Panc1 (cell line): ENCODE data around the gene ATM. TPM values are rescaled to one million over a fixed set of nuclear protein-coding genes. Genes with fewer than 3 reads are reported as not detected.

Experiments used
- ATAC-seq: fragments of 200-7000 bp; cut with Tn5 transposase; 2 replicates; pipeline ENCODE4 v1.9.1; 2020; ENCODE audit warnings: mild to moderate bottlenecking, moderate library complexity
- BruUV-seq: library from RNA; stranded (reverse); fragments of 400-500 nt; replicated peaks from 2 replicates; lab custom pipeline; 2021; lab: Mats Ljungman, UMichigan
- CTCF ChIA-PET: fragments of 300-600 bp; sonication (Branson Sonifier 250); formaldehyde crosslinking; loops from one replicate; lab custom pipeline; 2022; ENCODE audit warnings: antibody characterized with exemption; lab: Charles Lee
- POLR2A ChIA-PET: fragments of 300-600 bp; sonication (Branson Sonifier 250); formaldehyde crosslinking; loops from one replicate; lab custom pipeline; 2022; ENCODE audit warnings: antibody characterized with exemption; lab: Charles Lee
- DNase-seq: peaks from one replicate; pipeline ENCODE4 v3.0.0-alpha.2; 2010; ENCODE audit warnings: low read depth, low spot score
- H3K27ac ChIP-seq: 2 replicates; pipeline ENCODE4 v1.5.1; 2011; ENCODE audit warnings: mild to moderate bottlenecking, low read length, inconsistent platforms
- H3K27me3 ChIP-seq: fragments of 200-500 bp; sonication (Bioruptor generic); 2 replicates; pipeline ENCODE4 v1.6.0; 2014; ENCODE audit warnings: low read length, inconsistent platforms; ENCODE audit not compliant: control insufficient read depth, insufficient read depth
- H3K36me3 ChIP-seq: fragments of 200-500 bp; sonication (Bioruptor generic); 2 replicates; pipeline ENCODE4 v1.5.1; 2014; ENCODE audit warnings: inconsistent platforms, mild to moderate bottlenecking, low read length, moderate library complexity; ENCODE audit not compliant: control insufficient read depth, insufficient read depth
- H3K4me1 ChIP-seq: 2 replicates; pipeline ENCODE4 v1.5.1; 2011; ENCODE audit warnings: inconsistent platforms, mild to moderate bottlenecking, low read length, moderate library complexity; ENCODE audit not compliant: control insufficient read depth, insufficient read depth
- H3K4me3 ChIP-seq, 2 experiments: 2 replicates each; pipeline ENCODE4 v1.5.1; 2011 to 2012; ENCODE audit warnings: low read depth in 2 of 2, low read length in 2 of 2, mild to moderate bottlenecking in 2 of 2, inconsistent platforms in 1 of 2, moderate library complexity in 1 of 2
- H3K9me3 ChIP-seq: fragments of 200-500 bp; sonication (Bioruptor generic); 2 replicates; pipeline ENCODE4 v1.5.1; 2014; ENCODE audit warnings: low read depth, mild to moderate bottlenecking, inconsistent platforms, low read length, moderate library complexity; ENCODE audit not compliant: control insufficient read depth, insufficient read depth
- POLR2AphosphoS5 ChIP-seq: IDR thresholded peaks from 2 replicates; pipeline ENCODE4 v1.6.1; 2012; ENCODE audit warnings: mild to moderate bottlenecking, low read depth, low read length, moderate library complexity
- SIN3A ChIP-seq: IDR thresholded peaks from 2 replicates; pipeline ENCODE4 v1.6.1; 2012; ENCODE audit warnings: low read depth, mild to moderate bottlenecking, low read length, moderate library complexity, borderline replicate concordance; ENCODE audit not compliant: insufficient read depth
- TCF7L2 ChIP-seq: IDR thresholded peaks from 2 replicates; pipeline ENCODE4 v1.6.1; 2011; ENCODE audit warnings: mild to moderate bottlenecking, low read depth, low read length, inconsistent platforms
- in situ Hi-C: cut with HindIII; loops from 2 replicates; pipeline ENCODE4 v1.10.0; 2016; ENCODE audit warnings: low sequenced_read_pairs, low pct_unique_long_range_greater_than_20kb
- intact Hi-C: fragments of 100-400 bp; cut with micrococcal nuclease; formaldehyde crosslinking; loops from one replicate; pipeline ENCODE4 v1.10.0; 2022; ENCODE audit not compliant: unreplicated experiment
- total RNA-seq: library from RNA; stranded (reverse); gene quantifications from one replicate; pipeline ENCODE4 v1.2.1, GENCODE V29; 2021; ENCODE audit not compliant: unreplicated experiment
- TF ChIP-seq, protein P1 (sequence below): fragments of 450-650 bp; IDR thresholded peaks from 2 replicates; pipeline ENCODE4 v1.5.1; 2017; ENCODE audit warnings: mild to moderate bottlenecking
- TF ChIP-seq, protein P2 (sequence below), 2 experiments: IDR thresholded peaks; 2 replicates each; pipeline ENCODE4 v1.6.1; 2011 to 2012; ENCODE audit warnings: low read depth in 2 of 2, control low read depth in 1 of 2, low read length in 1 of 2, mild to moderate bottlenecking in 1 of 2, moderate library complexity in 1 of 2; ENCODE audit not compliant: insufficient read depth in 1 of 2

ATM gene
- total RNA-seq, 1 experiment from 2014 or later, result 95.6 TPM

DNA sequence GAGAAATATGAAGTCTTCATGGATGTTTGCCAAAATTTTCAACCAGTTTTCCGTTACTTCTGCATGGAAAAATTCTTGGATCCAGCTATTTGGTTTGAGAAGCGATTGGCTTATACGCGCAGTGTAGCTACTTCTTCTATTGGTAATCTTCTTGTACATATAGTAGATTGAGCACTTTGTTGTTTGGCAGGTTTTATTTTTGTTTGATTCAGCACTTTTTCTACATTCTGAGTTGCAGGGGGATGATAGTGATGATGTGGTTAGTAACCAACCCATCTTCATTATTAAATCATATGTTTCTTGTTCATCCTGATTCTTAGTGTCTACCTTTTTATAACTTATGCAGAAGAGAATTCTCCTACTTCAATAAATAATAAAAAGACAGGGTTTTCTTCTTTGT lies 122.9 kb downstream of the ATM start:
- CTCF ChIA-PET, result no interaction called here
- Histone ChIP-seq H3K4me3 (no peak overlapping the region), H3K27me3 (no peaks in the 10 kb centered on the region), H3K27ac (no peak overlapping the region), H3K4me1 (no peaks in the 10 kb centered on the region), H3K9me3 (no peaks in the 10 kb centered on the region), H3K36me3 (peaks cover 23% of the 10 kb centered on the region; the same call in 1 of the 2 replicates)
- POLR2A ChIA-PET, result no interaction called here
- intact Hi-C loops (loop anchor here (10.0 kb wide), 1 partner anchor 299 kb away; no protein-coding TSS in a partner anchor), in situ Hi-C loops (no loop called here)
- no peak for TF ChIP-seq TCF7L2
- TF ChIP-seq, protein P1, sequence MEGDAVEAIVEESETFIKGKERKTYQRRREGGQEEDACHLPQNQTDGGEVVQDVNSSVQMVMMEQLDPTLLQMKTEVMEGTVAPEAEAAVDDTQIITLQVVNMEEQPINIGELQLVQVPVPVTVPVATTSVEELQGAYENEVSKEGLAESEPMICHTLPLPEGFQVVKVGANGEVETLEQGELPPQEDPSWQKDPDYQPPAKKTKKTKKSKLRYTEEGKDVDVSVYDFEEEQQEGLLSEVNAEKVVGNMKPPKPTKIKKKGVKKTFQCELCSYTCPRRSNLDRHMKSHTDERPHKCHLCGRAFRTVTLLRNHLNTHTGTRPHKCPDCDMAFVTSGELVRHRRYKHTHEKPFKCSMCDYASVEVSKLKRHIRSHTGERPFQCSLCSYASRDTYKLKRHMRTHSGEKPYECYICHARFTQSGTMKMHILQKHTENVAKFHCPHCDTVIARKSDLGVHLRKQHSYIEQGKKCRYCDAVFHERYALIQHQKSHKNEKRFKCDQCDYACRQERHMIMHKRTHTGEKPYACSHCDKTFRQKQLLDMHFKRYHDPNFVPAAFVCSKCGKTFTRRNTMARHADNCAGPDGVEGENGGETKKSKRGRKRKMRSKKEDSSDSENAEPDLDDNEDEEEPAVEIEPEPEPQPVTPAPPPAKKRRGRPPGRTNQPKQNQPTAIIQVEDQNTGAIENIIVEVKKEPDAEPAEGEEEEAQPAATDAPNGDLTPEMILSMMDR, result no peak
- no peak for TF ChIP-seq POLR2AphosphoS5
- TF ChIP-seq, protein P2, sequence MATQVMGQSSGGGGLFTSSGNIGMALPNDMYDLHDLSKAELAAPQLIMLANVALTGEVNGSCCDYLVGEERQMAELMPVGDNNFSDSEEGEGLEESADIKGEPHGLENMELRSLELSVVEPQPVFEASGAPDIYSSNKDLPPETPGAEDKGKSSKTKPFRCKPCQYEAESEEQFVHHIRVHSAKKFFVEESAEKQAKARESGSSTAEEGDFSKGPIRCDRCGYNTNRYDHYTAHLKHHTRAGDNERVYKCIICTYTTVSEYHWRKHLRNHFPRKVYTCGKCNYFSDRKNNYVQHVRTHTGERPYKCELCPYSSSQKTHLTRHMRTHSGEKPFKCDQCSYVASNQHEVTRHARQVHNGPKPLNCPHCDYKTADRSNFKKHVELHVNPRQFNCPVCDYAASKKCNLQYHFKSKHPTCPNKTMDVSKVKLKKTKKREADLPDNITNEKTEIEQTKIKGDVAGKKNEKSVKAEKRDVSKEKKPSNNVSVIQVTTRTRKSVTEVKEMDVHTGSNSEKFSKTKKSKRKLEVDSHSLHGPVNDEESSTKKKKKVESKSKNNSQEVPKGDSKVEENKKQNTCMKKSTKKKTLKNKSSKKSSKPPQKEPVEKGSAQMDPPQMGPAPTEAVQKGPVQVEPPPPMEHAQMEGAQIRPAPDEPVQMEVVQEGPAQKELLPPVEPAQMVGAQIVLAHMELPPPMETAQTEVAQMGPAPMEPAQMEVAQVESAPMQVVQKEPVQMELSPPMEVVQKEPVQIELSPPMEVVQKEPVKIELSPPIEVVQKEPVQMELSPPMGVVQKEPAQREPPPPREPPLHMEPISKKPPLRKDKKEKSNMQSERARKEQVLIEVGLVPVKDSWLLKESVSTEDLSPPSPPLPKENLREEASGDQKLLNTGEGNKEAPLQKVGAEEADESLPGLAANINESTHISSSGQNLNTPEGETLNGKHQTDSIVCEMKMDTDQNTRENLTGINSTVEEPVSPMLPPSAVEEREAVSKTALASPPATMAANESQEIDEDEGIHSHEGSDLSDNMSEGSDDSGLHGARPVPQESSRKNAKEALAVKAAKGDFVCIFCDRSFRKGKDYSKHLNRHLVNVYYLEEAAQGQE (IDR thresholded peaks at IDR 0.05; ENCODE audit: insufficient read depth in 1 of 2, low read depth in 2 of 2, low read length in 1 of 2), result no peak
- no peak for TF ChIP-seq SIN3A
- no TSS peak for BruUV-seq
- no peak for ATAC-seq
- DNase-seq, result no peak

DNA sequence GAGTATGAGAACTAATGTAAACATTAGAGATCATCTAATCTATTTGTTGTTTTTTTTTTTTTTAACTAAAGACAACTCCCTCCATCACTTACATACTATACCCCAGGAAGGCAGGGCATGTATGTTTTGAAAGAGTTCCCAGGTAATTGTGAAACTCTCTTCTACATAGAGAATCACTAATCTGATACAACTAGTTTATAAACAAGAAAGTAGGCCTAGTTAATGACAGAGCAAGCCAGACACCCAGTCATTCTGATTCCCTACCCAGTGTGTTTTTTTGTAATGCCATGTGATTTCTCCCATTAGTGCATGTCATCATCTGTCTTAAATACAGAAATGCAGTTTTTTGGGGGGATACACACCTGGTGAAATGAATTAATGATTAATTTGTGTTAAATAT lies 123.6 kb downstream of the ATM start:
- in situ Hi-C loops (no loop called here), intact Hi-C loops (loop anchor here (10.0 kb wide), 1 partner anchor 298 kb away; no protein-coding TSS in a partner anchor)
- H3K36me3 ChIP-seq, result peaks cover 26% of the 10 kb centered on the region; the same call in 1 of the 2 replicates
- ChIA-PET CTCF (no interaction called here), POLR2A (no interaction called here)
- no peaks in the 10 kb centered on the region for H3K4me1 ChIP-seq
- ATAC-seq (no peak), DNase-seq (no peak)
- no peak overlapping the region for H3K27ac ChIP-seq
- TF ChIP-seq SIN3A (no peak), POLR2AphosphoS5 (no peak), TCF7L2 (no peak)
- TF ChIP-seq, protein P2 (IDR thresholded peaks at IDR 0.05; ENCODE audit: insufficient read depth in 1 of 2, low read depth in 2 of 2, low read length in 1 of 2), result no peak
- TF ChIP-seq, protein P1, result no peak
- H3K4me3 ChIP-seq, result no peak overlapping the region
- BruUV-seq, result no TSS peak
- H3K27me3 ChIP-seq, result no peaks in the 10 kb centered on the region
- H3K9me3 ChIP-seq, result no peaks in the 10 kb centered on the region
